CD4-positive, alpha-beta T cell treated with Interleukin-1 beta for 1 hour (primary cell): Measurements from ENCODE around the gene XPNPEP1.

ENCODE experiments used
- DNase-seq, 2 donors: peaks; one replicate each; pipeline ENCODE4 v3.0.0-alpha.2; 2020 to 2022

The XPNPEP1 gene

GRCh38 chr10:109922976-109923921 lies at the start of gene XPNPEP1:
TSS of gene XPNPEP1 (minus strand) at chr10:109923511. CDS start at chr10:109923433, 78 bp downstream.
- DNase-seq = peak; percentile 88 to 90

GRCh38 chr10:109972372-109973001 lies 49.2 kb upstream of the XPNPEP1 start:
- DNase-seq = no peak

- no peak for DNase-seq
These were observed 48.3 kb upstream of the XPNPEP1 start for GRCh38 chr10:109971634-109972033.

GRCh38 chr10:109969760-109970346 lies 46.5 kb upstream of the XPNPEP1 start:
- DNase-seq = no peak

GRCh38 chr10:109968953-109969759 lies 45.8 kb upstream of the XPNPEP1 start:
- no peak for DNase-seq

- no peak for DNase-seq
These were observed 44.4 kb upstream of the XPNPEP1 start for GRCh38 chr10:109967739-109968088.

- DNase-seq = no peak
These were observed 43.8 kb upstream of the XPNPEP1 start for GRCh38 chr10:109966961-109967738.

- DNase-seq = no peak
These were observed 41.0 kb upstream of the XPNPEP1 start for GRCh38 chr10:109964318-109964717.

GRCh38 chr10:109963439-109963838 lies 40.1 kb upstream of the XPNPEP1 start:
- no peak for DNase-seq

GRCh38 chr10:109962247-109962646 lies 38.9 kb upstream of the XPNPEP1 start:
- no peak for DNase-seq

- DNase-seq = no peak
These were observed 38.1 kb upstream of the XPNPEP1 start for GRCh38 chr10:109961174-109962001.

- DNase-seq = no peak
These were observed 37.4 kb upstream of the XPNPEP1 start for GRCh38 chr10:109960682-109961081.

GRCh38 chr10:109959259-109960145 lies 36.2 kb upstream of the XPNPEP1 start:
- no peak for DNase-seq

GRCh38 chr10:109958059-109958458 lies 34.7 kb upstream of the XPNPEP1 start:
- no peak for DNase-seq

GRCh38 chr10:109957092-109957797 lies 33.9 kb upstream of the XPNPEP1 start:
- DNase-seq = no peak

GRCh38 chr10:109956454-109957091 lies 33.3 kb upstream of the XPNPEP1 start:
- DNase-seq = peak; percentile 25 to 42

GRCh38 chr10:109953766-109954165 lies 30.5 kb upstream of the XPNPEP1 start:
- DNase-seq = no peak

- no peak for DNase-seq
These were observed 29.2 kb upstream of the XPNPEP1 start for GRCh38 chr10:109952526-109952925.
